Measurements from ENCODE around the gene CNNM3.
A peak's percentile ranks its signal among the peaks of the same experiment; 100 is the strongest.

Gene CNNM3

GRCh38 chr2:96832754-96833507 is 16.9 kb downstream of the CNNM3 start:
- H3K4me3 ChIP-seq (replicated peaks in 1 of 2; ENCODE audit: low read depth in 2 of 2, low read length in 2 of 2) = no peak overlapping the region
- no peak for TF ChIP-seq CTCF (IDR thresholded peaks at IDR 0.05; ENCODE audit: low read depth, low read length)
- DNase-seq (ENCODE audit: low read depth in 2 of 2) = peak; percentile 52 to 64

GRCh38 chr2:96835830-96836229 is 19.8 kb downstream of the CNNM3 start:
- H3K4me3 ChIP-seq (replicated peaks in 1 of 2; ENCODE audit: low read depth in 2 of 2, low read length in 2 of 2) = no peak overlapping the region
- no peak for TF ChIP-seq CTCF (IDR thresholded peaks at IDR 0.05; ENCODE audit: low read depth, low read length)
- no peak for DNase-seq (ENCODE audit: low read depth in 2 of 2)

DNA sequence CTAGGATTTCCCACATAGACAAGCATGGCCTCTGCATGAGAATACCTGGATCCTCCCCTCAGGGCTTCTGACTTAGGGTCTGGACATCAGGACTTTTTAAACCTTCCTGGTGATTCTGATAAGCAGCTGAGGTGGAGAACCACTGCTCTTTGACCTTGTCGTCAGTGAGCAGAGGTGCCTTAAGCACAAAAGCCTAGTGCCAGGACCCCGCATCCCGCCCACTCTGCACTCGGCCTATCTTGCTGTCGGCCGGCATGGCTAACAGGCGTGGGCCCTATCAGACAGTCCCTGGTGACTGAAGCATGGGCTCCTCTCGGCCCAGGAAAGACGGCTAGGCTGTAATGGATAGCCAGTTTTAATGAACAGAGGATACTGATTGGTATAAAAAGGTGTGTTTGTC is 21.5 kb downstream of the CNNM3 start:
- no peak for DNase-seq (ENCODE audit: low read depth in 2 of 2)
- no peak overlapping the region for H3K4me3 ChIP-seq (replicated peaks in 1 of 2; ENCODE audit: low read depth in 2 of 2, low read length in 2 of 2)
- no peak for TF ChIP-seq CTCF (IDR thresholded peaks at IDR 0.05; ENCODE audit: low read depth, low read length)

- H3K4me3 ChIP-seq (replicated peaks in 1 of 2; ENCODE audit: low read depth in 2 of 2, low read length in 2 of 2) = no peak overlapping the region
- TF ChIP-seq CTCF (IDR thresholded peaks at IDR 0.05; ENCODE audit: low read depth, low read length) = no peak
- DNase-seq (ENCODE audit: low read depth in 2 of 2) = no peak
Observed at GRCh38 chr2:96838345-96839292, 22.6 kb downstream of the CNNM3 start.

DNA sequence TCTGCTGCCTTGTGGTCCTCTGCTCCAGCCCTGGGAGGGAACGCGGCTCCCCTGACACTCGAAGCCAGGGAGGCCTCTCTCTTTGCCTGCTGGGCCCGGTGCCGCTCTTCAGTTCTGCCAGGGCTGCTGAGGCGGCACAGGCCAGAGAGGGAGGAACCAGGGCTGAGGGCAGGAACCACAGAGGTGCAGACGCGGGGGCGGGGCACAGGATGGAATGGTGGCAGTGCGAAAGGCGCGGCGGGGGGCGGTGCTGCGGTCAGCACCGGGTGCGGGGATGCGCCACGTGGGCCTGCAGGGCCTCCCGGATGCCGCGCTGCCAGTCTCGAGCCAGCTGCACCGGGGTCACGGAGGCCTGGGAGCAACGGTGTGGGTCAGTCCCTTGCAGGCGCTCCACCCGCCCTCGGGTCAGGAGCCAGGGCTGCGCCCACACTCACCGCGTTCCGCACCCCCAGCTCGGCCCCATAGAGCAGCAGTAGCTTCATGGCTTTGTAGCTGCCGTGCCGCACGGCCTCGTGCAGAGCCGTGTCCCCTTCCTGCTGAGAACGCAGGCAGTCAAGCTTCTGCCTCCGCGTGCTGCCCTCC is 23.3 kb downstream of the CNNM3 start:
- no peak for TF ChIP-seq CTCF (IDR thresholded peaks at IDR 0.05; ENCODE audit: low read depth, low read length)
- DNase-seq (ENCODE audit: low read depth in 2 of 2) = no peak
- H3K4me3 ChIP-seq (replicated peaks in 1 of 2; ENCODE audit: low read depth in 2 of 2, low read length in 2 of 2) = no peak overlapping the region

DNA sequence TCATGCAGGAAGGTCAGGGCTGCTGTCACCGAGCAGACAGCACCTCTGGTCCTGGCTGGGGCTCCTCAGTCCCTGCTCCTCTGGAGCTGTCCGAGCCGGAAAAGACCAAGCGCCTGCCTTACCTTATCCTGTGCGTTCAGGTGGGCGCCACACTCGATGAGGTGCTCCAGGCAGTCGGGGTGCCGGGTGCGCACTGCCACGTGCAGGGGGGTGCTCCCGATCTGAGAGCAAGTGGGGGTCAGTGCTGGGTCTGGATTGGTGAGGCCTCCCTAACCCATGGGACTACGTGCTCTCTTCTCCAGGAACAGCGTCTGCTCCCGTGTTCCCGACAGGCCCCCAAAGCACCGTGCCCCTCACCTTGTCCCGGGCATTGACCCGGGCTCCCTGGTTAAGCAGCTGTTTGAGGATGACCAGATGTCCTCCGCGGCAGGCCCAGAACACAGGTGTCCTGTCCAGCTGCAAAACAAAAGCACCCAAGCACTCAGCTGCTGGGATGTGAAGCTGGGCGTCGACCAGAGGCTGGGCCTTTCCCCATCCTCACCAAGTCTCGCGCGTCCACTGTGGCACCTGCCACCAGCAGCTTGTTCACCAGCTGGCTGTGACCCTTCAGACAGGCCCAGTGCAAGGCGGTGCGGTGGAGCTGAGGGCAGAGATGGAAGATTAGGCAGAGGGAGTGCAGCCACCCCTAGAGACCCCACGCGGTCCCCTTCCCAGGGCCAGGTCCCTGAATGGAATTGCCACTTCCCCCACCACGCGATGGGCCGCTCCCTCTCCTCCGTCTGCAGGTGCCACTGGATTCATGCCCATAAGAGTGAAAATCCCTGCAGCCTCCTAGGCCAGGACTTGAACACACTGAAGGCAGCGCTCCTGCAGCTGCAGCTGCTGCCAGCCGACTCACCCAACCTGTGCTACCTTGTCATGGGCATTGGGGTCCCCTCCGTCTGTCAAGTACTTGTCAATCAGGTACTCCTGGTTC is 24.1 kb downstream of the CNNM3 start:
- H3K4me3 ChIP-seq (replicated peaks in 1 of 2; ENCODE audit: low read depth in 2 of 2, low read length in 2 of 2) = no peak overlapping the region
- TF ChIP-seq CTCF (IDR thresholded peaks at IDR 0.05; ENCODE audit: low read depth, low read length) = no peak
- no peak for DNase-seq (ENCODE audit: low read depth in 2 of 2)
